ENCODE results near the gene PTPN21. TPM values are rescaled to one million over a fixed set of nuclear protein-coding genes. Genes with fewer than 3 reads are reported as not detected.
A peak's percentile ranks its signal among the peaks of the same experiment; 100 is the strongest.

PTPN21 gene
- total RNA-seq, 1 donor = 14.2 TPM

- no peak for TF ChIP-seq CTCF (IDR thresholded peaks at IDR 0.05; ENCODE audit: insufficient read depth, low read depth, low read length)
- peak; percentile 51 for DNase-seq (ENCODE audit: low read depth)
- H3K4me3 ChIP-seq (ENCODE audit: low read depth, low read length) = no peak overlapping the region
These were observed 128.5 kb downstream of the PTPN21 start for GRCh38 chr14:88426271-88426670.

GRCh38 chr14:88424573-88424972 lies 130.2 kb downstream of the PTPN21 start:
- DNase-seq (ENCODE audit: low read depth) = no peak
- no peak overlapping the region for H3K4me3 ChIP-seq (ENCODE audit: low read depth, low read length)
- no peak for TF ChIP-seq CTCF (IDR thresholded peaks at IDR 0.05; ENCODE audit: insufficient read depth, low read depth, low read length)

- no peak for TF ChIP-seq CTCF (IDR thresholded peaks at IDR 0.05; ENCODE audit: insufficient read depth, low read depth, low read length)
- DNase-seq (ENCODE audit: low read depth) = peak; percentile 26
These were observed 131.7 kb downstream of the PTPN21 start for GRCh38 chr14:88422919-88423650.

GRCh38 chr14:88422047-88422446 lies 132.8 kb downstream of the PTPN21 start:
- H3K4me3 ChIP-seq (ENCODE audit: low read depth, low read length) = no peak overlapping the region
- TF ChIP-seq CTCF (IDR thresholded peaks at IDR 0.05; ENCODE audit: insufficient read depth, low read depth, low read length) = no peak
- DNase-seq (ENCODE audit: low read depth) = no peak

More at GRCh38 chr14:88422919-88423650, 131.7 kb downstream of the PTPN21 start:
- H3K4me3 ChIP-seq (ENCODE audit: low read depth, low read length) = no peak overlapping the region

GRCh38 chr14:88421286-88421685 lies 133.5 kb downstream of the PTPN21 start:
- TF ChIP-seq CTCF (IDR thresholded peaks at IDR 0.05; ENCODE audit: insufficient read depth, low read depth, low read length) = no peak
- H3K4me3 ChIP-seq (ENCODE audit: low read depth, low read length) = no peak overlapping the region
- DNase-seq (ENCODE audit: low read depth) = peak; percentile 89

GRCh38 chr14:88420187-88420586 lies 134.6 kb downstream of the PTPN21 start:
- no peak for TF ChIP-seq CTCF (IDR thresholded peaks at IDR 0.05; ENCODE audit: insufficient read depth, low read depth, low read length)
- no peak overlapping the region for H3K4me3 ChIP-seq (ENCODE audit: low read depth, low read length)
- DNase-seq (ENCODE audit: low read depth) = no peak

GRCh38 chr14:88417594-88417993 lies 137.2 kb downstream of the PTPN21 start:
- no peak for DNase-seq (ENCODE audit: low read depth)
- TF ChIP-seq CTCF (IDR thresholded peaks at IDR 0.05; ENCODE audit: insufficient read depth, low read depth, low read length) = no peak
- H3K4me3 ChIP-seq (ENCODE audit: low read depth, low read length) = no peak overlapping the region

Data from fibroblast of villous mesenchyme (primary cell).